ENCODE measurements around the gene MGAT3. TPM values are rescaled to one million over a fixed set of nuclear protein-coding genes. Genes with fewer than 3 reads are reported as not detected.

MGAT3 gene
- total and polyA plus RNA-seq, 9 of the 15 experiments (the other 6 are each of a cell fraction or from before 2014, with no cell fraction given) = 0.10 to 11.5 (median 4.6) TPM

DNA sequence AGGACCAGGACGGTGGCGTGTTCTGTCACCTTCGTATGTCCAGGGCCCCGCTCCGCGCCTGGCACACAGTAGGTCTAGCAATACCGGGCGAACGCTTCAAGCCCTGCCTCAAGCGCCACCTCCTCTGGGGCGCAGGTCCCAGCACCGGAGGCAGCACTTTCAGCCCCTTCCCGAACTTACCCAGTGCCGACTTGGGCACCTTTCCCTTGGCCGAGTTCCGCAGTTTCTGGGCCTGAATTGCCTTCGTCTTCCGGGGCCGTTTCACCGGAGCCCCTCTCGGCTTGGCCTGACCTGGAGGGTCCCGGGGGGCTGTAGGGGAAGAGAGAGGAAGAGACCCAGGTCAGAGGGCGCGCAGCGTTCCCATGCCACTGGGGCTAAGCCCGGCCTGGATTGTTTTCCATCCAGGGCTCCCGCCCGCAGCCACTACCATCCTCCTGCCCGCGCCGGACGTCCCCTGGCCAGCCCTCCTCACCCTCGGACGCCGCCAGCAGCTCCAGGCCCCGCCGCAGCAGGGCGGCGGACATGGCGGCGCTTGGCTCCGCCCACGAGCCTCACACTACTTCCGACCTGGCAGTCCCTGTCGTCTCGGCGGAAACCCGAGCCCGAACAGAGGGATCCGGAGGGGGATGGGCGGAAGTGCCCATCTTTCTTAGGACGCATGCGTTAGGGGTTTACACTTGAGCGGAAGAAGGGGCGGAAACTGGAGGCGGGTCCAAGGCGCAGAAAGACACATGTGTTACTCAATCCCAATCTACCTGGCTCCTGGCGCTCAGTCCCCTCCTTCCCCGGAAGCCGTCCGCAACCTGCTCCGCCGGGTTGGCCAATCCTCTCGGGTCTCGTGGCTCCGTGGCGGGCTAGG, 75.6 kb downstream of the MGAT3 start, which contains the start of gene RPS19BP1 (continued):
- TF ChIP-seq, protein P1, sequence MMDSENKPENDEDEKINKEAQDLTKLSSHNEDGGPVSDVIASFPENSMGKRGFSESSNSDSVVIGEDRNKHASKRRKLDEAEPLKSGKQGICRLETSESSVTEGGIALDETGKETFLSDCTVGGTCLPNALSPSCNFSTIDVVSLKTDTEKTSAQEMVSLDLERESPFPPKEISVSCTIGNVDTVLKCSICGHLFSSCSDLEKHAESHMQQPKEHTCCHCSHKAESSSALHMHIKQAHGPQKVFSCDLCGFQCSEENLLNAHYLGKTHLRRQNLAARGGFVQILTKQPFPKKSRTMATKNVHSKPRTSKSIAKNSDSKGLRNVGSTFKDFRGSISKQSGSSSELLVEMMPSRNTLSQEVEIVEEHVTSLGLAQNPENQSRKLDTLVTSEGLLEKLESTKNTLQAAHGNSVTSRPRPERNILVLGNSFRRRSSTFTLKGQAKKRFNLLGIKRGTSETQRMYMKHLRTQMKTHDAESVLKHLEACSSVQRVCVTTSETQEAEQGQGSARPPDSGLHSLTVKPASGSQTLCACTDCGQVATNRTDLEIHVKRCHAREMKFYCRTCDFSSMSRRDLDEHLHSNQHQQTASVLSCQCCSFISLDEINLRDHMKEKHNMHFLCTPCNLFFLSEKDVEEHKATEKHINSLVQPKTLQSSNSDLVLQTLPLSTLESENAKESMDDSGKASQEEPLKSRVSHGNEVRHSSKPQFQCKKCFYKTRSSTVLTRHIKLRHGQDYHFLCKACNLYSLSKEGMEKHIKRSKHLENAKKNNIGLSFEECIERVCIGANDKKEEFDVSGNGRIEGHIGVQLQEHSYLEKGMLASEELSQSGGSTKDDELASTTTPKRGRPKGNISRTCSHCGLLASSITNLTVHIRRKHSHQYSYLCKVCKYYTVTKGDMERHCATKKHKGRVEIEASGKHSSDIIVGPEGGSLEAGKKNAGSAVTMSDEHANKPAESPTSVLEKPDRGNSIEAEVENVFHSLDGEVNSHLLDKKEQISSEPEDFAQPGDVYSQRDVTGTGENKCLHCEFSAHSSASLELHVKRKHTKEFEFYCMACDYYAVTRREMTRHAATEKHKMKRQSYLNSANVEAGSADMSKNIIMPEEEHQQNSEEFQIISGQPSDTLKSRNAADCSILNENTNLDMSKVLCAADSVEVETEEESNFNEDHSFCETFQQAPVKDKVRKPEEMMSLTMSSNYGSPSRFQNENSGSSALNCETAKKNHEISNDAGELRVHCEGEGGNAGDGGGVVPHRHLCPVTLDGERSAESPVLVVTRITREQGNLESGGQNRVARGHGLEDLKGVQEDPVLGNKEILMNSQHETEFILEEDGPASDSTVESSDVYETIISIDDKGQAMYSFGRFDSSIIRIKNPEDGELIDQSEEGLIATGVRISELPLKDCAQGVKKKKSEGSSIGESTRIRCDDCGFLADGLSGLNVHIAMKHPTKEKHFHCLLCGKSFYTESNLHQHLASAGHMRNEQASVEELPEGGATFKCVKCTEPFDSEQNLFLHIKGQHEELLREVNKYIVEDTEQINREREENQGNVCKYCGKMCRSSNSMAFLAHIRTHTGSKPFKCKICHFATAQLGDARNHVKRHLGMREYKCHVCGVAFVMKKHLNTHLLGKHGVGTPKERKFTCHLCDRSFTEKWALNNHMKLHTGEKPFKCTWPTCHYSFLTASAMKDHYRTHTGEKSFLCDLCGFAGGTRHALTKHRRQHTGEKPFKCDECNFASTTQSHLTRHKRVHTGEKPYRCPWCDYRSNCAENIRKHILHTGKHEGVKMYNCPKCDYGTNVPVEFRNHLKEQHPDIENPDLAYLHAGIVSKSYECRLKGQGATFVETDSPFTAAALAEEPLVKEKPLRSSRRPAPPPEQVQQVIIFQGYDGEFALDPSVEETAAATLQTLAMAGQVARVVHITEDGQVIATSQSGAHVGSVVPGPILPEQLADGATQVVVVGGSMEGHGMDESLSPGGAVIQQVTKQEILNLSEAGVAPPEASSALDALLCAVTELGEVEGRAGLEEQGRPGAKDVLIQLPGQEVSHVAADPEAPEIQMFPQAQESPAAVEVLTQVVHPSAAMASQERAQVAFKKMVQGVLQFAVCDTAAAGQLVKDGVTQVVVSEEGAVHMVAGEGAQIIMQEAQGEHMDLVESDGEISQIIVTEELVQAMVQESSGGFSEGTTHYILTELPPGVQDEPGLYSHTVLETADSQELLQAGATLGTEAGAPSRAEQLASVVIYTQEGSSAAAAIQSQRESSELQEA (IDR thresholded peaks at IDR 0.05; ENCODE audit: low read depth) = no peak
- TF ChIP-seq POLR2G (IDR thresholded peaks at IDR 0.05; ENCODE audit: low read depth, low read length) = peak; percentile 96
- TF ChIP-seq, protein P2, sequence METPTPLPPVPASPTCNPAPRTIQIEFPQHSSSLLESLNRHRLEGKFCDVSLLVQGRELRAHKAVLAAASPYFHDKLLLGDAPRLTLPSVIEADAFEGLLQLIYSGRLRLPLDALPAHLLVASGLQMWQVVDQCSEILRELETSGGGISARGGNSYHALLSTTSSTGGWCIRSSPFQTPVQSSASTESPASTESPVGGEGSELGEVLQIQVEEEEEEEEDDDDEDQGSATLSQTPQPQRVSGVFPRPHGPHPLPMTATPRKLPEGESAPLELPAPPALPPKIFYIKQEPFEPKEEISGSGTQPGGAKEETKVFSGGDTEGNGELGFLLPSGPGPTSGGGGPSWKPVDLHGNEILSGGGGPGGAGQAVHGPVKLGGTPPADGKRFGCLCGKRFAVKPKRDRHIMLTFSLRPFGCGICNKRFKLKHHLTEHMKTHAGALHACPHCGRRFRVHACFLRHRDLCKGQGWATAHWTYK (CRISPR knock-in tag; IDR thresholded peaks at IDR 0.05) = no peak
- TF ChIP-seq SPI1 (IDR thresholded peaks at IDR 0.05; ENCODE audit: borderline replicate concordance, low read depth, low read length) = peak; percentile 83
- TF ChIP-seq NFXL1 (CRISPR knock-in tag; IDR thresholded peaks at IDR 0.05) = no peak
- no peak for TF ChIP-seq CBFA2T3 (IDR thresholded peaks at IDR 0.05)
- TF ChIP-seq CBX5 (IDR thresholded peaks at IDR 0.05; ENCODE audit: borderline replicate concordance, low read depth) = no peak
- peak; percentile 58 to 67; a peak in 1 of 4 replicates for TF ChIP-seq SIN3A (IDR thresholded peaks at IDR 0.05; ENCODE audit: borderline replicate concordance in 2 of 2, control insufficient read depth in 1 of 2, low read depth in 2 of 2, low read length in 2 of 2)
- peak; percentile 37 to 93 (median 90) for TF ChIP-seq YY1 (IDR thresholded peaks at IDR 0.05; ENCODE audit: borderline replicate concordance in 1 of 3, control insufficient read depth in 1 of 3, extremely low read depth in 1 of 3, insufficient read depth in 3 of 3, insufficient read length in 1 of 3, insufficient replicate concordance in 2 of 3, low read depth in 1 of 3, low read length in 2 of 3)
- peak; percentile 92 for TF ChIP-seq ELF1 (tag; IDR thresholded peaks at IDR 0.05)
- TF ChIP-seq, protein P3, sequence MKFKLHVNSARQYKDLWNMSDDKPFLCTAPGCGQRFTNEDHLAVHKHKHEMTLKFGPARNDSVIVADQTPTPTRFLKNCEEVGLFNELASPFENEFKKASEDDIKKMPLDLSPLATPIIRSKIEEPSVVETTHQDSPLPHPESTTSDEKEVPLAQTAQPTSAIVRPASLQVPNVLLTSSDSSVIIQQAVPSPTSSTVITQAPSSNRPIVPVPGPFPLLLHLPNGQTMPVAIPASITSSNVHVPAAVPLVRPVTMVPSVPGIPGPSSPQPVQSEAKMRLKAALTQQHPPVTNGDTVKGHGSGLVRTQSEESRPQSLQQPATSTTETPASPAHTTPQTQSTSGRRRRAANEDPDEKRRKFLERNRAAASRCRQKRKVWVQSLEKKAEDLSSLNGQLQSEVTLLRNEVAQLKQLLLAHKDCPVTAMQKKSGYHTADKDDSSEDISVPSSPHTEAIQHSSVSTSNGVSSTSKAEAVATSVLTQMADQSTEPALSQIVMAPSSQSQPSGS (CRISPR knock-in tag; IDR thresholded peaks at IDR 0.05) = no peak
- TF ChIP-seq, protein P4, sequence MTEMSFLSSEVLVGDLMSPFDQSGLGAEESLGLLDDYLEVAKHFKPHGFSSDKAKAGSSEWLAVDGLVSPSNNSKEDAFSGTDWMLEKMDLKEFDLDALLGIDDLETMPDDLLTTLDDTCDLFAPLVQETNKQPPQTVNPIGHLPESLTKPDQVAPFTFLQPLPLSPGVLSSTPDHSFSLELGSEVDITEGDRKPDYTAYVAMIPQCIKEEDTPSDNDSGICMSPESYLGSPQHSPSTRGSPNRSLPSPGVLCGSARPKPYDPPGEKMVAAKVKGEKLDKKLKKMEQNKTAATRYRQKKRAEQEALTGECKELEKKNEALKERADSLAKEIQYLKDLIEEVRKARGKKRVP (CRISPR knock-in tag; IDR thresholded peaks at IDR 0.05) = no peak
- TF ChIP-seq JUNB (CRISPR knock-in tag; conservative IDR thresholded peaks at IDR 0.05) = no peak
- TF ChIP-seq SMAD2 (IDR thresholded peaks at IDR 0.05; ENCODE audit: low read depth, low read length) = no peak
